GM19395 (cell line): ENCODE data around the gene ARID3C.

Experiments
- ATAC-seq: cut with Tn5 transposase; IDR thresholded peaks from one replicate; pipeline ENCODE4 v1.9.1; 2021; ENCODE audit warnings: mild to moderate bottlenecking, moderate library complexity; ENCODE audit not compliant: unreplicated experiment

ARID3C gene

GRCh38 chr9:34579104-34579807 is 49.6 kb downstream of the ARID3C start:
- no peak for ATAC-seq

GRCh38 chr9:34578241-34579103 is 50.4 kb downstream of the ARID3C start:
- no peak for ATAC-seq

- ATAC-seq, result no peak
These were observed 51.2 kb downstream of the ARID3C start for GRCh38 chr9:34577400-34578240.

GRCh38 chr9:34576597-34577399 is 52.1 kb downstream of the ARID3C start:
- ATAC-seq, result no peak

GRCh38 chr9:34575862-34576596 is 52.8 kb downstream of the ARID3C start:
- no peak for ATAC-seq

GRCh38 chr9:34575241-34575640 is 53.6 kb downstream of the ARID3C start:
- no peak for ATAC-seq

- no peak for ATAC-seq
These were observed 54.3 kb downstream of the ARID3C start for GRCh38 chr9:34574571-34574970.

- ATAC-seq, result no peak
These were observed 55.1 kb downstream of the ARID3C start for GRCh38 chr9:34573599-34574325.

GRCh38 chr9:34572628-34573027 is 56.2 kb downstream of the ARID3C start:
- ATAC-seq, result no peak

GRCh38 chr9:34572092-34572491 is 56.8 kb downstream of the ARID3C start:
- no peak for ATAC-seq

GRCh38 chr9:34571481-34571810 is 57.4 kb downstream of the ARID3C start:
- no peak for ATAC-seq
